Tracheal epithelial cell (primary cell): ENCODE data around the gene AGAP1. TPM values are rescaled to one million over a fixed set of nuclear protein-coding genes. Genes with fewer than 3 reads are reported as not detected.

ENCODE experiments used
- total RNA-seq: library from RNA; depleted of rRNA; stranded (reverse); fragments of >200 nt; gene quantifications from 2 replicates; pipeline ENCODE4 v1.2.1, GENCODE V29; 2014

AGAP1 gene
- 14.0 and 16.0 TPM in 2 replicates for total RNA-seq

GRCh38 chr2:235493775-235494715 lies at the start of gene AGAP1:
Gene AGAP1 (plus strand): TSS chr2:235494043.

DNA sequence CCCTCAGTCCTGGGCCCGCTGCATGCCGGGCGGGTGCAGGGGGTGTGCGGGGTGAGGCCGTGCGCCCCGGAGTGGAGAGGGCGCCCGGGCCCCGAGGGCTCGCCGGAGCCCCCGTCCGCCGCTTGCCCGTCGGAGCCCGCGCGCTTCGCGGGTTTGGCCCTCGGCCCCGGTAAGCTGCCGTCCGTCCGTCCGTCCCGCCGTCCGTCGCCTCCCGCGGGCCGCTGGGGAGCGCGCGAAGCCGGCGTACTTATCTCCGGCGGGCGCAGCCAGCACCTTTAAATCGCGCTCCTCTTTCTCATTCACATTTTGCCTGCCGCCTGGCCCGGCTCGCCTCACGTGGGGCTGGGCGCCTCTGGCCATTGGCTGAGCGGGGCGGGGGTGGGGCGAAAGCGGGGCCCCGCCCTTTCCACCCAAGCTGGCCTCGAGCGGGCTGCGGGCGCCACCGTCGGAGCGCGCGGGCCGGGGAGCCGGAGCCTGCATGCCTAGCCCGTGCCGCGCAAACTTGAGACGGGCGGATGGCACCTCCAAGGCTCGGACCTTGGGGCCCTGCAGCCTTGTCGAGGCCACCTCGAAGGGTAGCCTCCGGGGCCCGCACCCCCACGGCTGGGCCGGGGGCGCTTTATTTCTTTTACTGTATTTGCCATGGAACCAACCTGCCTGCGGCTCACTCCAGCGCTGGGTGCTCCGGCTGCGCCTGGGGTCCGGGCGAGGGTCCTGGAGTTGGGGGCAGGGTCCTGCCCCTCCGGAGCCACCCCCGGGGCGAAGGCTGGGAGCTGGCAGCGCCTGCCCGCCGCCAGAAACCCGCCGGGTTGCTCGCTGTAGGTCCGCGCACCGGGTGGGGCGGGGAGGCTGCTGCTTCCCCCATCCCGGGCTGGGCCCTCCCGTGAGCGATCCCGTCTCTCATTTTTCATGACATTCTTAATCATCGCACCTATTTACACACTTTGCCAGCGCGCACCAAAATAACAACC lies 674.6 kb downstream of the AGAP1 start, which contains the start of gene GBX2:
Gene GBX2, minus strand, starts transcription at position 277 of the 971 bp plus-strand sequence. CDS start 415 bp downstream, outside the sequence.

